A673 (cell line): ENCODE results near the gene SOX11.

Experiments
- CTCF ChIP-seq: fragments of 300-800, 200-600 bp; sonication (generic); conservative IDR thresholded peaks from 2 replicates; pipeline ENCODE4 v1.5.1; 2017; ENCODE audit warnings: low read depth, mild to moderate bottlenecking, antibody characterized with exemption, low read length, moderate library complexity, mixed read lengths
- EZH2 ChIP-seq: fragments of 200-600 bp; sonication (generic); IDR thresholded peaks from 2 replicates; pipeline ENCODE4 v1.6.1; 2017; ENCODE audit warnings: borderline replicate concordance, low read depth, mild to moderate bottlenecking, mixed read lengths, antibody characterized with exemption, low read length; ENCODE audit not compliant: poor library complexity, severe bottlenecking

GRCh38 chr2:5699963-5700362, 7.8 kb downstream of the SOX11 start:
- TF ChIP-seq CTCF (no peak), EZH2 (no peak)
